IPS-18a (cell line): ENCODE data around the gene ATP5F1D.

Experiments
- H3K27ac ChIP-seq: one replicate; pipeline ENCODE4 v1.5.1; 2013; ENCODE audit warnings: low read length
- H3K27me3 ChIP-seq: one replicate; pipeline ENCODE4 v1.6.1; 2013; ENCODE audit warnings: mild to moderate bottlenecking, low read length; ENCODE audit not compliant: control insufficient read depth, insufficient read depth
- H3K36me3 ChIP-seq: one replicate; pipeline ENCODE4 v1.6.1; 2013; ENCODE audit warnings: low read depth, low read length; ENCODE audit not compliant: control insufficient read depth
- H3K4me1 ChIP-seq: one replicate; pipeline ENCODE4 v1.6.1; 2013; ENCODE audit warnings: low read depth, low read length; ENCODE audit not compliant: control insufficient read depth
- H3K4me3 ChIP-seq: one replicate; pipeline ENCODE4 v1.5.1; 2013; ENCODE audit warnings: low read length
- H3K9ac ChIP-seq: one replicate; pipeline ENCODE4 v1.6.1; 2013; ENCODE audit warnings: mild to moderate bottlenecking, low read length, moderate library complexity
- H3K9me3 ChIP-seq: one replicate; pipeline ENCODE4 v1.6.1; 2013; ENCODE audit warnings: low read depth, low read length; ENCODE audit not compliant: control insufficient read depth

Gene ATP5F1D

DNA sequence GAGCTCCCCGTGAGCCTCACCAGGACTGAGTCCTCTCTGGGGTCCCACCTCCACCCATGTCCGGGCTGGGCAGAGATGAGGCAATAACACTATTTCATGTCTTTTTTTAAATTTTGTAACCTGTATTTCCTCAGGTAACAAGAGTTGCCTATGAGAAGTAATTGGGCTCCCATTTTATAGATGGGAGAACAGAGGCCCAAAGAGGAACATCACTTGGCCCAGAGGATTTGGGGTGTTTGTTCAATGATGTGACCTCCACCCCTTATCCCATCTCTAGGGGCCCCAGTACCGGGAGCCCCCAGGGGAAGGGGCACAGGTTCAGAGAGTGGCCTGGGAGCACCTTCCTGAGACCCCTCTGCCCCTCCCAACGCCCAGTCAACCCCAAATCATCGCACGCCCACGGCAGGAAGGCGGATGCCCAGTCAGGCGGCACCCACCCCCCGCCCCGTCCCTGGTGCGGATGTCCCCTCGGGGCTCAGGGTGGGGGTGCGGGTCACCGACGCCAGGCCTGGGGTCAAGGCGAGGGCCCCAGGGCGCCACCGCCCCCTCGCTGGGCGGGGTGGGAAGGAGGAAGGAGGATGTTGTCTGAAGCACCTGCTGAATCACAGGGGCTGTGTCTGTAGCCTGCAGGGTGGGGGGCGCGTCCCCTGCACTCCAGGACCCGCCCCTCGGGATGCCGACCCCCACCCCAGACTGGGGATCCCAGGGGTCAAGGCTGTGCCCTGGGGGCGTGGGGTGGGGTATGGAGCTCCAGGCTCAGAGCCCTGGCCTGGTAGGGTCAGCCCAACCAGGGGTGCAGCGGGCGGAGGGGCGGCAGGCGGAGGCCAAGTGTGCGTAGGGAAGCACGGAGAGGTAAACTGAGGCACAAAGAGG is 18.6 kb downstream of the ATP5F1D start:
- Histone ChIP-seq H3K27ac (peak overlapping the region; percentile 45), H3K4me3 (peak overlapping the region; percentile 63), H3K36me3 (peaks cover 29% of the 10 kb centered on the region), H3K9me3 (no peaks in the 10 kb centered on the region), H3K4me1 (peaks cover 38% of the 10 kb centered on the region), H3K9ac (peak overlapping the region; percentile 48), H3K27me3 (no peaks in the 10 kb centered on the region)

DNA sequence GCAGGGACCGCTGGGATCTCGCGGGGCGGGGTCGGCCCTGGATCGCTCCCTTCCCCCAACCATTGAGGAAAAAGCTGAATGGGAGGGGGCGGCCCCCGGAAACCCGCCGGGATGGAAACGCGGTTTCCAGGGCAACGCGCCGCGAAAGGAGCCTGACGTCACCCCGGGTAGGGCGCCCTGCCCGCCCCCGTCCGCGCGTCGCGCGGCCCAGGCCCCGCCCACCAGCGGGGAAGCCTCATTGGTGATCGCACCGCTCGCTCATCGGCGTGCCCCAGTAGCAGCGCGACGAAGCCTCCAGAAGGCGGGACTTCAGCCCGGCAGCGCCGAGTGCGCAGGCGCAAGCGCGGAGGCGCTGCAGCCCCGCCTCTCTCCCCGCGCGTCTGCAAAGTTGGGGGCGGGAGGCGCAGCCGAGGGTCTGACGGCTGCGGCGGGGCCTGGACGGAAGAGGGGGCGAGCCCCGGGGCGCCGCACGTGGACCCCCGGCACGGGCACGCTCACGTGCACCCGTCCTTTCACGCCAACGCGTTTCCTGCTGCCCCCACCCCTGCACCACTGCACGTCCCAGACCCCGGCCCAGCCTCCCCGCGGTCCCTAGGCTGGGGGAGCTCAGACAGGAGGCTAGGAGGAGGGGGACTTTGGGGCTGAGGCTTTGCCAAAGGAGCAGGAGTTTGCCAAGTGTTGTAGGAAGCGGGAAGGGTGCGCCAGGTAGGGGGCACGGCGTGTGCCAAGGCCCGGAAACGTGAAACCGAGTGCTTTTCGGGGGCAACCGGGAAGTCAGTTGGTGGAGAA is 19.4 kb downstream of the ATP5F1D start:
- Histone ChIP-seq H3K4me3 (peak overlapping the region; percentile 63), H3K36me3 (peaks cover 20% of the 10 kb centered on the region), H3K27me3 (no peaks in the 10 kb centered on the region), H3K9me3 (no peaks in the 10 kb centered on the region), H3K4me1 (peaks cover 42% of the 10 kb centered on the region), H3K27ac (peak overlapping the region; percentile 55), H3K9ac (peak overlapping the region; percentile 61)

DNA sequence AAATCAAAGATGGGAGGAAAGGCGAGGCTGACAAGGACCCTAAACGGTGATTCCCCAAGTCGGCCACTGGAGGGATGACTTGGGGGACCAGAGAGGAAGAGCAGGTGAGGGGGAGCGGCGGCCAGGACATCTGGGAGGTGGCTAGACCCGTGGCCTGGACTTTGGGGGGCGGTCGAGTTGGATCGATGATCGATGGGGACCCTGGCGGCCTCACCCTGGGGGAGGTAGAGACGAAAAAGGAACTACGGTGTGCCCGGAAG is 19.9 kb downstream of the ATP5F1D start:
- Histone ChIP-seq H3K4me1 (peaks cover 44% of the 10 kb centered on the region), H3K27me3 (no peaks in the 10 kb centered on the region), H3K36me3 (peaks cover 18% of the 10 kb centered on the region), H3K9ac (peak overlapping the region; percentile 61), H3K9me3 (no peaks in the 10 kb centered on the region), H3K27ac (peak overlapping the region; percentile 55), H3K4me3 (peak overlapping the region; percentile 63)

DNA sequence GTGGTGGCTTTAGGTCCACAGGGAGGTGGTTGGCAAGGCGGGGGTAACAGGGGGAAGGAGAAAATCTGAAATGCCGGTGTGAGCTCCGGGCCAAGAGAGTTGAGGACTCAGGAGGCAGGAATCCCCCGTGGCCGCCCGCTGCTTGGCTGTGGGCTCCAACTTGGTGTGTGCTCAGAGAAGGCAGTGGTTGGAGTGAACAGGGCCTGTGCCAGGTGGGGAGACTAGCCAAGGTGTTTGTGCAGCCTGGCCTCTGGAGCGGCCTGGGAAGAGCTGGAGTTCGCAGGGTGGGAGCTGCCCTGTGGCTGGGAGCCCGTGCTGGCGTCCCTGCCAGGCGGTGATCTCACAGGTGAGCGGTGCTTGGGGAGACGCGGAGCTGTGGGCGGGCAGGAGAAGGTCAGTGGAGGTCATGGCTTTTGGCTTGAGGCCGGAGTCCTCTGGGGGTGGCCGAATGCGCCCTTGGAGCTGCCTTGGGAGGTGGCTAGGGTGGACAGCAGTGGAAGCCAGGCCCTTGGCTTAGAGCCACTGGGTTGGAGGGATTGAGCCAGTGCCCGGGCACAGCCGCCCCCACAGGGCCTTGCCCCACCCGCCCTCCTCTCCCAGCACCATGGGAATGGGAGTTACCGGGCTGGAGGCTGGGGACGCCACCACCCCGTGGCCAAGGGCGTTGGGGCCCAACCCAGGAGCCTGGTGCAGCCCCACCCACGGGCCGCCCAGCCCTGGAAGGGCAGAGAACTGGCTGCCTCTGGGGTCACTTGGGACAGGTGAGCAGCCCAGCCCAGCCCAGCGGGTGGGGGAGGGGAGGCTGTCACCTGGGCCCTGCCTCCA is 20.5 kb downstream of the ATP5F1D start:
- Histone ChIP-seq H3K4me3 (peak overlapping the region; percentile 63), H3K9me3 (no peaks in the 10 kb centered on the region), H3K36me3 (peaks cover 12% of the 10 kb centered on the region), H3K27me3 (peaks cover under 1% of the 10 kb centered on the region), H3K9ac (peak overlapping the region; percentile 61), H3K27ac (no peak overlapping the region), H3K4me1 (peaks cover 44% of the 10 kb centered on the region)

DNA sequence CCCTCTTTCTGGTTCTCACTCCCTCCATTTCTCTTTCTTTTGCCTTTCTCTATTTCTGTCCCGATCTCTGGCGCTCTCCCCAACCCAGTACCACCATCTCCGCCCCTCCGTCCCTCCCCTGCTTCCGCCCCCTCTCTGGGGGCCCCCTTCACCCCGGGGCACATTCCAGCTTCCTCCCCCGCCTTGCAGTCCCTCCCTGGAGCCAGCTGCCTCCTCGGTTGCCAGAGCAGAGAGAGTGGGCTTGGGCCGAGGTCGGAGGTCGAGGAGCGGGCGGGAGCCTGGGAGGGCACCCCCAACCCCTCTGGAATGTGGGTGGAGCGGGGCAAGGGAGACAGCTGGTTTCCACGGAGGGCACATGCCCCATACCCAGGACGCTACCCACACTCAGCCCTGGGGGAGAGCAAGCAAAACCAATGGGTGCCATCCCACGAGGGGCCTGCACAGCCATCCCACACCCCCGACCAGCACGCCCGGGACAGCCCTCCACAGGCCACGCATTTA is 21.1 kb downstream of the ATP5F1D start:
- H3K27ac ChIP-seq = no peak overlapping the region
- peaks cover 7% of the 10 kb centered on the region for H3K36me3 ChIP-seq
- peak overlapping the region; percentile 63 for H3K4me3 ChIP-seq
- H3K27me3 ChIP-seq = peaks cover 7% of the 10 kb centered on the region
- peaks cover 45% of the 10 kb centered on the region for H3K4me1 ChIP-seq
- peak overlapping the region; percentile 17 for H3K9ac ChIP-seq
- no peaks in the 10 kb centered on the region for H3K9me3 ChIP-seq

DNA sequence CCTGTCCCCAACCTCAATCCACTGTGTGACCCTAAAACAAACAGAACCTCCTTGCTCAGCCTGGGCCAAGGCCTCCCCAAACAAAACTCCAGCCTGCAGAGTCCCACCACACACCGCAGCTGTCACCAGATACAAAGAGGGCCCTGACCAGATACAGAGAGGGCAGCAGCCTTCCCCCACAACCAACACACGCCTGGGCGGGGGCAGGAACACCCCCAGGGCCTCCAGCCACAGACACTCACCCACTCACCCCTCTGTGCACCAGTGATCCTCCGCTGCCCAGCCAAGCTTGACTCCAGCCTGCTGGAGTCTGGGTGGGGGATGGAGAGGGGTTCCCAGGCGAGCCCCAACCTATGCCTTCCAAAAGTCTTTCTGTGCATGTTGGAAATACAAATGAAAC is 21.6 kb downstream of the ATP5F1D start:
- Histone ChIP-seq H3K27me3 (peaks cover 12% of the 10 kb centered on the region), H3K9me3 (no peaks in the 10 kb centered on the region), H3K4me1 (peaks cover 50% of the 10 kb centered on the region), H3K36me3 (peaks cover 2% of the 10 kb centered on the region), H3K9ac (no peak overlapping the region), H3K4me3 (no peak overlapping the region), H3K27ac (no peak overlapping the region)

DNA sequence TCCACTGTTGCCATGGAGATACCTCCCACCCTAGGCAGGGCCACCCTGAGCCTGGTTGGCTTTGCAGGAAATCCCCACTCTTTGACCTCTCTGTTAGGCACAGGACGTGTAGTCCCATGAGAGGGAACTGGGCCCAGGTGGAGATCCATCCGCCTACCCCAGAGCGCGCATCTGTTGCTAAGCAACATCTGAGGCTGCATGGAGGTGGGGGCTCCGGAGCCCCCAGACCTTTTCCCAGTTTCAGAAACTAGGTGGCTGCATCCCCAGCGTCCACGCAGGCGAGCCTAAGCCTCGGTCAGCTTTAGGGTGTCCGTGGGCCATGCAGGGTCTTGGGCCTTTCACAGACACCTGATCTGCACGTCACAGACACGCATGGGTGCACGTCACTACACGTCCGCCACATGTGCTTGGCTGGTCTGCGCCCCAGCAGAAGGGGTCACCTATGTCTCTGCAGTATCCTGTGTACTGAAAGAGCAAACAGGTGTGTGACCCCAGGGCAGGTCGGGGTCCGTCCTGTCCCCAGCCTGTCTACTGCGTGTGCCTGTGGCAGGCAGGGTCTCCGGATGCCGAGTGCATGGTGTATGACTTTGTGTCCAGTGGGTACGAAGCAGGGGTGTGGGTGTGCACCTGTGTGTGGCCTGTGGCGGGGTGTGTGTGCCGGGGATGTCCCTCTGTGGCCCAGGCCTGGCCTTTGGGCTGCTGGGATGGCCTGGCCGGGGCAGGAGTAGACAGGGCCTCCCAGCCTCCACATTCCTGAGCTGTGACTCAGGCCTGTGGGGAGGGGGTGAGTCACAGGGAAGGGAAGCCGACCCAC is 23.5 kb downstream of the ATP5F1D start:
- Histone ChIP-seq H3K27me3 (peaks cover 12% of the 10 kb centered on the region), H3K27ac (no peak overlapping the region), H3K4me3 (peak overlapping the region; percentile 8), H3K9me3 (no peaks in the 10 kb centered on the region), H3K36me3 (no peaks in the 10 kb centered on the region), H3K9ac (no peak overlapping the region), H3K4me1 (peaks cover 46% of the 10 kb centered on the region)

DNA sequence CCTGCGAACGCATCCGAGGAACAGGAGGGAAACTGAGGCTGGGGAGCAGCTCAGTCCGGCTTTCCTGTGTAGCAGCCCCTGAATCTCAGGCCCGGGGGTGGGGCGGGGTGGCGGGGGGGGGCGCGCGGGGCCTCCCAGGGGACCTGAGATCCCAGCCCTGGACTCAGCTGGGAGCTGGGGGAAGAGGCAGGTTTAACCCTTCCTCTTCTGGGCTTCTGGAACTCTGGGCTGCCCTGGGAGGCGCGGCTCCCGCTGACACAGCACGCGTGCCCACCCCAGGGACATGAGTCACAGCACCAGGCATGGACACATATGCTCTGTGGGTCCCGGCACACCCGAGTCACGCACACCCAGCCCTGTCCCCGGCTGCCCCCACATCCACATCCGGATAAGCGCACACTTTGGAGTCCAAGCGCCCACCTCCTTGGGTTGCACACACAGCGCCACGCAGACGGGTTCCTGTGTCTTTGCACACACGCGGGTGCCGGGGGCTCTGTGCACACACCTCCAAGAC is 24.1 kb downstream of the ATP5F1D start:
- H3K27me3 ChIP-seq = peaks cover 12% of the 10 kb centered on the region
- H3K9me3 ChIP-seq = no peaks in the 10 kb centered on the region
- H3K9ac ChIP-seq = no peak overlapping the region
- H3K4me3 ChIP-seq = peak overlapping the region; percentile 48
- peaks cover 49% of the 10 kb centered on the region for H3K4me1 ChIP-seq
- H3K36me3 ChIP-seq = peaks cover 5% of the 10 kb centered on the region
- no peak overlapping the region for H3K27ac ChIP-seq

DNA sequence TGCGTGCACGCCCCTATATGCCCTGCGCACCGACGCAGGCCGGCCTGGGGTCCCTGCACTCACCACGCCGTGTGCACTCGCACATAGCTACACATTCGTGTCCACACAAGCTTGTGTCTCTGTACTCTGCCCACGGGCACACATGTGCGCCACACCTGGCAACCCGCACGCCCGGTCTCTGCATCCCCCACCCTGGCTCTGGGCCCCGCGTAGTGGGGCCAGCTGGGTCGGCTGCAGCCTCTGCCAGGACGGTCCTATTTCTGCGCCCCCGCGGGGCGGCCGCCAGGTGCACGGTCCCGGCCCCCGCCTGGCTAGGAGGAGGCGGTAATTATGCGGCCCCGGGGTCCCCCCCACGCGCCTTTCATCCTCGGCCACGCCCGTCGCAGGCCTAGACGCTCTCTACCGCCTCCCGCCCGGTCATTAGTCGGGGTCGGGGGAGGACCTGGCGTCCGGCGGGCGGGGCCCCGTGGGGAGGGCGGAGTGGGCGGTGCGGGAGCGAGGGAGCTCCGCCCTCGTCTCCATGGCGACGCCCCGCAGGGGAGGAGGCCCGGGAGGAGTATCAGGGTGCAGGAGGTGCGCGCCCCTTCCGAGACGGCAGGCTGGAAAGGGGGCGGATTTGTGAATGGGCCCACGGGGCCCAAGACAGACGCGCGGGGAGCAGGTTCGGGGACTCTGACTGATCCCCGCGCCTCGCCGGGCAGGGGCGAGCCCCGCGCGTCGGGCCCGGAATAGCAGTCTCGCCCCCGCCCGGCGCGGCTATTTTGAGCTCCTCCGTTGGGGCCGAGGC is 24.8 kb downstream of the ATP5F1D start:
- peak overlapping the region; percentile 48 for H3K4me3 ChIP-seq
- no peak overlapping the region for H3K27ac ChIP-seq
- H3K4me1 ChIP-seq = peaks cover 49% of the 10 kb centered on the region
- H3K36me3 ChIP-seq = peaks cover 11% of the 10 kb centered on the region
- no peaks in the 10 kb centered on the region for H3K9me3 ChIP-seq
- peaks cover 12% of the 10 kb centered on the region for H3K27me3 ChIP-seq
- H3K9ac ChIP-seq = peak overlapping the region; percentile 32

DNA sequence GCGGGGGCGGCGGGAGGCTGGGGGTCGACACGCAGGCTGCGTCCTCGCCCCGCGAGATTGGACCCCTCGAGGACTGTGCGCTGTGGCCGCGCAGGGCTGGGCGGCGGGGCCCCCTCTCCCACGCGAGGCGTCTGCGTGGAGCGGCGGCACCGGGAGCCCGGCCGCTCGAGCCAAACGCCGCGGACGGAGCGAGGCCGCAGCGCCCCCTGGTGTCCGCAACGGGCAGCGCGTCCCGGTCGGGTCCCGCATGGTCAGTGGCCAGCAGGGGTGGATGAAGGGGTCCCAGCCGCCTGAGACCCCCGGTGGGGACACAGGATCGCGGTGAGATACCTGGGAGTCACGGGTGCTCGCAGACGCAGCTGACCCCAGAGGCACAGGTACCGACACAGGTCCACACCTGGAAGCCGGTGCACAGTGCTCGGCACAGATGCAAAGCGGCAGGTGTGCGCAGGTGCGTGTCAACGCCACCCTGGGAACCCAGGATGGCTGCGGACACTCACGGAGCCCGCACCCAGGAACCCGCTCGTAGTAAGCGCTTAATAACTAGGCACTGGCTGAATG is 25.4 kb downstream of the ATP5F1D start:
- peaks cover 45% of the 10 kb centered on the region for H3K4me1 ChIP-seq
- no peak overlapping the region for H3K27ac ChIP-seq
- peaks cover 12% of the 10 kb centered on the region for H3K27me3 ChIP-seq
- peak overlapping the region; percentile 32 for H3K9ac ChIP-seq
- no peaks in the 10 kb centered on the region for H3K9me3 ChIP-seq
- peak overlapping the region; percentile 48 for H3K4me3 ChIP-seq
- H3K36me3 ChIP-seq = peaks cover 18% of the 10 kb centered on the region
